GM23338 (cell line): ENCODE measurements around the gene RASGRP3. TPM values are rescaled to one million over a fixed set of nuclear protein-coding genes. Genes with fewer than 3 reads are reported as not detected.

Source experiments
- ATAC-seq: fragments of 200-7000 bp; cut with Tn5 transposase; 3 replicates; pipeline ENCODE4 v1.9.1; 2020
- DNase-seq: peaks from one replicate; pipeline ENCODE4 v3.0.0-alpha.2; 2015; ENCODE audit warnings: low spot score
- H2AFZ ChIP-seq: fragments of 200-600 bp; sonication (generic); 2 replicates; pipeline ENCODE4 v1.8.0; 2016; ENCODE audit warnings: antibody characterized with exemption, mild to moderate bottlenecking, moderate library complexity
- H3F3A ChIP-seq: fragments of 200-600 bp; sonication (generic); replicated peaks from 2 replicates; pipeline ENCODE4 v1.8.0; 2017; ENCODE audit warnings: antibody characterized with exemption, mixed run types, low read depth
- H3K27ac ChIP-seq: fragments of 200-600 bp; sonication (generic); 2 replicates; pipeline ENCODE4 v1.6.1; 2016; ENCODE audit warnings: low read depth
- H3K27me3 ChIP-seq: fragments of 200-600 bp; sonication (generic); 2 replicates; pipeline ENCODE4 v1.8.0; 2016; ENCODE audit warnings: mild to moderate bottlenecking, mixed run types, moderate library complexity; ENCODE audit not compliant: insufficient read depth
- H3K36me3 ChIP-seq: fragments of 200-600 bp; sonication (generic); 2 replicates; pipeline ENCODE4 v1.8.0; 2016; ENCODE audit warnings: mild to moderate bottlenecking; ENCODE audit not compliant: insufficient read depth
- H3K4me1 ChIP-seq: fragments of 200-600 bp; sonication (generic); 2 replicates; pipeline ENCODE4 v1.8.0; 2016; ENCODE audit warnings: mild to moderate bottlenecking, moderate library complexity; ENCODE audit not compliant: insufficient read depth
- H3K4me2 ChIP-seq: fragments of 200-600 bp; sonication (generic); 2 replicates; pipeline ENCODE4 v1.7.1; 2017; ENCODE audit warnings: mixed run types
- H3K4me3 ChIP-seq: fragments of 200-600 bp; sonication (generic); 2 replicates; pipeline ENCODE4 v1.6.1; 2016; ENCODE audit warnings: mixed run types
- H3K79me2 ChIP-seq: fragments of 200-600 bp; sonication (generic); replicated peaks from 2 replicates; pipeline ENCODE4 v1.8.0; 2017; ENCODE audit warnings: mild to moderate bottlenecking; ENCODE audit not compliant: insufficient read depth
- H3K9me2 ChIP-seq: fragments of 200-600 bp; sonication (generic); 2 replicates; pipeline ENCODE4 v1.8.0; 2017; ENCODE audit not compliant: insufficient read depth
- H4K20me1 ChIP-seq: fragments of 200-600 bp; sonication (generic); replicated peaks from 2 replicates; pipeline ENCODE4 v1.8.0; 2017; ENCODE audit warnings: mild to moderate bottlenecking; ENCODE audit not compliant: insufficient read depth
- H3K27ac Mint-ChIP-seq: 2 replicates; pipeline ENCODE4 v1.8.0; 2020; ENCODE audit warnings: inconsistent platforms, mild to moderate bottlenecking, moderate library complexity, mixed read lengths
- H3K27me3 Mint-ChIP-seq: 3 replicates; pipeline ENCODE4 v1.8.0; 2022; ENCODE audit warnings: low read depth, mild to moderate bottlenecking, moderate library complexity, mixed read lengths, inconsistent platforms; ENCODE audit not compliant: insufficient read depth, poor library complexity
- H3K36me3 Mint-ChIP-seq: 3 replicates; pipeline ENCODE4 v1.8.0; 2021; ENCODE audit warnings: low read depth, mild to moderate bottlenecking, inconsistent platforms, moderate library complexity, mixed read lengths
- H3K4me1 Mint-ChIP-seq: 3 replicates; pipeline ENCODE4 v1.8.0; 2020; ENCODE audit warnings: mild to moderate bottlenecking, inconsistent platforms, mixed read lengths
- H3K4me3 Mint-ChIP-seq: 3 replicates; pipeline ENCODE4 v1.8.0; 2021; ENCODE audit warnings: moderate library complexity, mild to moderate bottlenecking, inconsistent platforms, mixed read lengths
- H3K9me3 Mint-ChIP-seq: 3 replicates; pipeline ENCODE4 v1.8.0; 2020; ENCODE audit warnings: moderate library complexity, mild to moderate bottlenecking, inconsistent platforms, mixed read lengths
- CREB1 ChIP-seq: fragments of 250-450 bp; sonication (Bioruptor Pico); IDR thresholded peaks from 2 replicates; pipeline ENCODE4 v1.5.0; 2020; ENCODE audit warnings: low read depth, mild to moderate bottlenecking, moderate library complexity
- EZH2 ChIP-seq: fragments of 200-600 bp; sonication (generic); IDR thresholded peaks from one replicate; pipeline ENCODE4 v1.8.0; 2017; ENCODE audit warnings: antibody characterized with exemption, mild to moderate bottlenecking, low read depth; ENCODE audit not compliant: unreplicated experiment
- EZH2phosphoT487 ChIP-seq: fragments of 200-600 bp; sonication (generic); IDR thresholded peaks from one replicate; pipeline ENCODE4 v1.8.1; 2018; ENCODE audit warnings: antibody characterized with exemption; ENCODE audit not compliant: unreplicated experiment
- JUNB ChIP-seq: IDR thresholded peaks from one replicate; pipeline ENCODE4 v1.6.1; 2016; ENCODE audit warnings: antibody characterized with exemption; ENCODE audit not compliant: unreplicated experiment
- POLR2AphosphoS5 ChIP-seq: IDR thresholded peaks from 2 replicates; pipeline ENCODE4 v1.6.1; 2016; ENCODE audit warnings: antibody characterized with exemption, low read depth
- ZNF331 ChIP-seq: fragments of 250-450 bp; sonication (Bioruptor Pico); IDR thresholded peaks from 2 replicates; pipeline ENCODE4 v1.5.0; 2020; ENCODE audit warnings: low read depth, mild to moderate bottlenecking, moderate library complexity
- polyA plus RNA-seq: library from polyadenylated mRNA; unstranded; fragments of >200 nt; fragmentation: Nextera tagmentation; extraction: Ambion mirVana; gene quantifications from 2 replicates; pipeline ENCODE4 v1.2.1, GENCODE V29; 2016
- total RNA-seq: library from RNA; depleted of rRNA; stranded (reverse); fragments of >200 nt; shearing (Covaris generic); gene quantifications from 2 replicates; pipeline ENCODE4 v1.2.3, GENCODE V29; 2014
- TF ChIP-seq, protein P1 (sequence below): fragments of 250-450 bp; sonication (Bioruptor Pico); IDR thresholded peaks from 2 replicates; pipeline ENCODE4 v1.5.0; 2020; ENCODE audit warnings: mild to moderate bottlenecking, moderate library complexity

Gene RASGRP3
- total and polyA plus RNA-seq, 2 experiments from 2014 or later, result 0.19 to 0.69 TPM

DNA sequence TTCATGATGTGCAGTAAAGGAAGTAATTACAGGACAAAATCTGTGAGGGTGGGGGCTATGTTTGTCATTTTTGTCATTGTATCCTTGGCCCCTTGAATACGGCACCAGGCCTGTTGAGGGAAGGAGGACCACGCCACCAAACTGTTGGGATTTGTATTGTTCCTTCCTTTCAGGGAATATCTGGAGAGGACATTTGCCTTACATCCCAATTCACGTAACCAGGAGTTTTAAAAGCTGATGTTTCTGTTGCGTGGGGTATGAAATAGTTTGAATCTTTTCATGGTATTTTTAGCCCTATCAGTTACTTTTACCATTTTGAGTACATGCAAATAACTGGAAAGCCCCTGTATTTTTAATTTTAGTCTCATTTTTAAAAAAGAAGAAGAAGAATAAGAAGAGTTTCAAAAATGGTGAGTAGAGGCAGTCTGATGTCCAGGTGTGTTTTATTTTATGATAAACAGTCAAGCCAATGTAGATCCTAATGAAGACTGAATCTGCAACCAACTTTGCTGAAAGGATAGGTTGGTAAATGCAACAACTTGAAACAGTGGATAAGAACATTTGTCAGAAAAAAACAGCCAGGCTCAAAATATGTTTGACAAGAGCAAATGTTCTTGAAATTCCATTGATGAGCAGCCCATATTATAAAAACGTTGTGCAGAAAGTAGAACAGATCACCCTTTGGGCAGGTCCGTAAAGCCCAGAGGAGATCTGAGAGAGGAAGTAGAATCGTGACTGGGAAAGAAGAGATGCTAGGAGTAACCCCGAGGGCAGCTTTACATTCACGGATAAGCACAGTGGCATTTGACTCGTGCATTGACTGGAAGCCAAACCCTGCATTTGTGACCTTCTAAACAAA is 54.5 kb downstream of the RASGRP3 start:
- Histone ChIP-seq H3K9me2 (peaks cover 10% of the 10 kb centered on the region; the same call in 1 of the 2 replicates), H3K27me3 (no peaks in the 10 kb centered on the region), H3K4me3 (no peak overlapping the region), H3K79me2 (no peaks in the 10 kb centered on the region), H3F3A (no peaks in the 10 kb centered on the region), H3K36me3 (no peaks in the 10 kb centered on the region), H3K27ac (no peak overlapping the region), H3K4me2 (no peak overlapping the region), H3K4me1 (no peaks in the 10 kb centered on the region), H2AFZ (no peak overlapping the region), H4K20me1 (no peaks in the 10 kb centered on the region)
- Mint-ChIP-seq H3K27me3 (no peaks in the 10 kb centered on the region), H3K36me3 (no peaks in the 10 kb centered on the region), H3K4me1 (peaks cover 2% of the 10 kb centered on the region; the same call in 1 of the 3 replicates), H3K9me3 (no peaks in the 10 kb centered on the region), H3K4me3 (no peak overlapping the region), H3K27ac (no peak overlapping the region)
- no peak for DNase-seq
- no peak for TF ChIP-seq EZH2phosphoT487
- no peak for ATAC-seq

DNA sequence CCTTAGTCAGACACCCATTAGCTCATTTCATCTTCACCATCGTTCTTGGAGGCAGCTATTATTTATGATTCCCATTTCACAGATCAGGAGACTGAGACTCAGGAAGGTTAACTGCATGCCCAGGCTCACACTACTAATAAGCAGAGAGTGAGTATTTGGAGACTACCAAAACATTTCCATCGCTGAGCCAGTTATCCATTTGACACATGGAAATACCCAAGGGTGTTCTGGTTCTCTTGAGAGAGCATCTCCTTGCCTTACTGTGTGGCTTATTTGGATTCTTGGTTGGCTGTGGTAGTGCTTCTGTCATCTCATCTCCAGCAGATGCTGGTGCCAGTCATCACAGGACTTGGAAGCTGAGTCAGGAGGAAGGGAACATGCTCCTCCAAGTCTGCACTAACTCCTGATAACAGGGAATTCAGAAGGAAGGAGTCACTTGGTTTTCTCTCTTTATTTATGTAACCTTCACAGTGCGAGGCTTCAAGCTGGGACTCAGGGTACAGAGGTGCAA is 55.2 kb downstream of the RASGRP3 start:
- DNase-seq, result no peak
- no peak overlapping the region for H3K27ac Mint-ChIP-seq
- Histone ChIP-seq H2AFZ (peak overlapping the region; percentile 66; the same call in 1 of the 2 replicates), H3K9me2 (peaks cover 10% of the 10 kb centered on the region; the same call in 1 of the 2 replicates), H3K4me3 (no peak overlapping the region), H3F3A (no peaks in the 10 kb centered on the region), H3K36me3 (no peaks in the 10 kb centered on the region), H3K4me1 (no peaks in the 10 kb centered on the region), H3K27me3 (no peaks in the 10 kb centered on the region), H3K79me2 (no peaks in the 10 kb centered on the region), H4K20me1 (no peaks in the 10 kb centered on the region), H3K4me2 (no peak overlapping the region), H3K27ac (no peak overlapping the region)
- TF ChIP-seq EZH2, result no peak
- no peaks in the 10 kb centered on the region for H3K36me3 Mint-ChIP-seq
- no peak for ATAC-seq
- H3K4me3 Mint-ChIP-seq, result no peak overlapping the region
- no peaks in the 10 kb centered on the region for H3K27me3 Mint-ChIP-seq
- H3K4me1 Mint-ChIP-seq, result peaks cover 2% of the 10 kb centered on the region; the same call in 1 of the 3 replicates
- H3K9me3 Mint-ChIP-seq, result no peaks in the 10 kb centered on the region

DNA sequence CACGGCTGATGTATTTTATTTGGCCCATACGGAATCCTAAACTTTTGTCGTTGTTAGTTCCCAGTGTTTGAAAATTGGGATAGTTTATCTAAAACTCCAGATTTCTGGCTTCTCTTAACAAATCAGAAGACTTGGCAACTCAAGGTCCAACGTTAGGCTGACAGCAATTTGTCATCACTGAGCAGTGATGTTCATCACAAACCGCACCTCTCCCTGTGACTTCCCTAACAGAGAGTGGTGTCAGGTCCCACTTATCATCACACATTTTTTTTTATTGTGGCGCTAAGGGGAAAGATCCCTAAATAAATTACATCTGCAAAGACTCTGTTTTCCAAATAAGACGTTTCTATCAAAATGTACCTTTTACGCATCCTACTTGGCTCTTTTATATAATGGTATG is 55.7 kb downstream of the RASGRP3 start:
- H3K9me3 Mint-ChIP-seq, result no peaks in the 10 kb centered on the region; the same call in 2 of the 3 replicates
- Histone ChIP-seq H4K20me1 (no peaks in the 10 kb centered on the region), H3K4me3 (no peak overlapping the region), H3F3A (no peaks in the 10 kb centered on the region), H3K27me3 (no peaks in the 10 kb centered on the region), H3K4me2 (no peak overlapping the region), H3K27ac (no peak overlapping the region), H3K79me2 (no peaks in the 10 kb centered on the region), H2AFZ (peak overlapping the region; percentile 66; the same call in 1 of the 2 replicates), H3K4me1 (no peaks in the 10 kb centered on the region), H3K9me2 (peaks cover 10% of the 10 kb centered on the region; the same call in 1 of the 2 replicates), H3K36me3 (no peaks in the 10 kb centered on the region)
- no peak for ATAC-seq
- no peaks in the 10 kb centered on the region for H3K27me3 Mint-ChIP-seq
- H3K27ac Mint-ChIP-seq, result no peak overlapping the region
- no peaks in the 10 kb centered on the region for H3K36me3 Mint-ChIP-seq
- DNase-seq, result no peak
- peaks cover 2% of the 10 kb centered on the region; the same call in 1 of the 3 replicates for H3K4me1 Mint-ChIP-seq
- H3K4me3 Mint-ChIP-seq, result no peak overlapping the region
- no peak for TF ChIP-seq CREB1 (CRISPR knock-in tag)
- TF ChIP-seq EZH2phosphoT487, result no peak
- no peak for TF ChIP-seq JUNB
- TF ChIP-seq ZNF331 (CRISPR knock-in tag), result no peak
- TF ChIP-seq, protein P1, sequence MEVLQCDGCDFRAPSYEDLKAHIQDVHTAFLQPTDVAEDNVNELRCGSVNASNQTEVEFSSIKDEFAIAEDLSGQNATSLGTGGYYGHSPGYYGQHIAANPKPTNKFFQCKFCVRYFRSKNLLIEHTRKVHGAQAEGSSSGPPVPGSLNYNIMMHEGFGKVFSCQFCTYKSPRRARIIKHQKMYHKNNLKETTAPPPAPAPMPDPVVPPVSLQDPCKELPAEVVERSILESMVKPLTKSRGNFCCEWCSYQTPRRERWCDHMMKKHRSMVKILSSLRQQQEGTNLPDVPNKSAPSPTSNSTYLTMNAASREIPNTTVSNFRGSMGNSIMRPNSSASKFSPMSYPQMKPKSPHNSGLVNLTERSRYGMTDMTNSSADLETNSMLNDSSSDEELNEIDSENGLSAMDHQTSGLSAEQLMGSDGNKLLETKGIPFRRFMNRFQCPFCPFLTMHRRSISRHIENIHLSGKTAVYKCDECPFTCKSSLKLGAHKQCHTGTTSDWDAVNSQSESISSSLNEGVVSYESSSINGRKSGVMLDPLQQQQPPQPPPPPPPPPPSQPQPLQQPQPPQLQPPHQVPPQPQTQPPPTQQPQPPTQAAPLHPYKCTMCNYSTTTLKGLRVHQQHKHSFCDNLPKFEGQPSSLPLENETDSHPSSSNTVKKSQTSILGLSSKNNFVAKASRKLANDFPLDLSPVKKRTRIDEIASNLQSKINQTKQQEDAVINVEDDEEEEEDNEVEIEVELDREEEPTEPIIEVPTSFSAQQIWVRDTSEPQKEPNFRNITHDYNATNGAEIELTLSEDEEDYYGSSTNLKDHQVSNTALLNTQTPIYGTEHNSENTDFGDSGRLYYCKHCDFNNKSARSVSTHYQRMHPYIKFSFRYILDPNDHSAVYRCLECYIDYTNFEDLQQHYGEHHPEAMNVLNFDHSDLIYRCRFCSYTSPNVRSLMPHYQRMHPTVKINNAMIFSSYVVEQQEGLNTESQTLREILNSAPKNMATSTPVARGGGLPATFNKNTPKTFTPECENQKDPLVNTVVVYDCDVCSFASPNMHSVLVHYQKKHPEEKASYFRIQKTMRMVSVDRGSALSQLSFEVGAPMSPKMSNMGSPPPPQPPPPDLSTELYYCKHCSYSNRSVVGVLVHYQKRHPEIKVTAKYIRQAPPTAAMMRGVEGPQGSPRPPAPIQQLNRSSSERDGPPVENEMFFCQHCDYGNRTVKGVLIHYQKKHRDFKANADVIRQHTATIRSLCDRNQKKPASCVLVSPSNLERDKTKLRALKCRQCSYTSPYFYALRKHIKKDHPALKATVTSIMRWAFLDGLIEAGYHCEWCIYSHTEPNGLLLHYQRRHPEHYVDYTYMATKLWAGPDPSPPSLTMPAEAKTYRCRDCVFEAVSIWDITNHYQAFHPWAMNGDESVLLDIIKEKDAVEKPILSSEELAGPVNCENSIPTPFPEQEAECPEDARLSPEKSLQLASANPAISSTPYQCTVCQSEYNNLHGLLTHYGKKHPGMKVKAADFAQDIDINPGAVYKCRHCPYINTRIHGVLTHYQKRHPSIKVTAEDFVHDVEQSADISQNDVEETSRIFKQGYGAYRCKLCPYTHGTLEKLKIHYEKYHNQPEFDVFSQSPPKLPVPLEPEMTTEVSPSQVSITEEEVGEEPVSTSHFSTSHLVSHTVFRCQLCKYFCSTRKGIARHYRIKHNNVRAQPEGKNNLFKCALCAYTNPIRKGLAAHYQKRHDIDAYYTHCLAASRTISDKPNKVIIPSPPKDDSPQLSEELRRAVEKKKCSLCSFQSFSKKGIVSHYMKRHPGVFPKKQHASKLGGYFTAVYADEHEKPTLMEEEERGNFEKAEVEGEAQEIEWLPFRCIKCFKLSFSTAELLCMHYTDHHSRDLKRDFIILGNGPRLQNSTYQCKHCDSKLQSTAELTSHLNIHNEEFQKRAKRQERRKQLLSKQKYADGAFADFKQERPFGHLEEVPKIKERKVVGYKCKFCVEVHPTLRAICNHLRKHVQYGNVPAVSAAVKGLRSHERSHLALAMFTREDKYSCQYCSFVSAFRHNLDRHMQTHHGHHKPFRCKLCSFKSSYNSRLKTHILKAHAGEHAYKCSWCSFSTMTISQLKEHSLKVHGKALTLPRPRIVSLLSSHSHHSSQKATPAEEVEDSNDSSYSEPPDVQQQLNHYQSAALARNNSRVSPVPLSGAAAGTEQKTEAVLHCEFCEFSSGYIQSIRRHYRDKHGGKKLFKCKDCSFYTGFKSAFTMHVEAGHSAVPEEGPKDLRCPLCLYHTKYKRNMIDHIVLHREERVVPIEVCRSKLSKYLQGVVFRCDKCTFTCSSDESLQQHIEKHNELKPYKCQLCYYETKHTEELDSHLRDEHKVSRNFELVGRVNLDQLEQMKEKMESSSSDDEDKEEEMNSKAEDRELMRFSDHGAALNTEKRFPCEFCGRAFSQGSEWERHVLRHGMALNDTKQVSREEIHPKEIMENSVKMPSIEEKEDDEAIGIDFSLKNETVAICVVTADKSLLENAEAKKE (CRISPR knock-in tag), result no peak
- no peak for TF ChIP-seq POLR2AphosphoS5
